Tibial nerve (tissue), 4 donors: ENCODE measurements around the gene ZNF280B. TPM values are rescaled to one million over a fixed set of nuclear protein-coding genes. Genes with fewer than 3 reads are reported as not detected.

Experiments used
- DNase-seq, 2 donors: peaks; one replicate each; pipeline ENCODE4 v3.0.0-alpha.2; 2019; ENCODE audit warnings: low spot score in 2 of 2
- H3K27ac ChIP-seq, 4 donors: fragments of 200-600 bp; sonication (generic) in 3 of 4; one replicate each; pipeline ENCODE4 v1.5.1; 2017 to 2019; ENCODE audit warnings: mild to moderate bottlenecking in 1 of 4
- H3K27me3 ChIP-seq, 2 donors: fragments of 200-600 bp; sonication (generic) in 1 of 2; one replicate each; pipeline versions ENCODE4 v1.5.1 to v1.6.0; 2017 to 2019
- H3K36me3 ChIP-seq, 3 donors: fragments of 200-600 bp; sonication (generic); one replicate each; pipeline ENCODE4 v1.5.1; 2018 to 2019
- H3K4me1 ChIP-seq, 4 donors: fragments of 200-600 bp; sonication (generic) in 3 of 4; one replicate each; pipeline ENCODE4 v1.5.1; 2017 to 2019
- H3K4me3 ChIP-seq, 4 donors: fragments of 200-600 bp; sonication (generic) in 3 of 4; one replicate each; pipeline ENCODE4 v1.5.1; 2017 to 2019; ENCODE audit warnings: mild to moderate bottlenecking in 1 of 4, moderate library complexity in 1 of 4
- H3K9me3 ChIP-seq, 4 donors: fragments of 200-600 bp; sonication (generic) in 3 of 4; one replicate each; pipeline ENCODE4 v1.5.1; 2017 to 2019
- EP300 ChIP-seq, 2 donors: sonication (generic); formaldehyde crosslinking; IDR thresholded peaks; one replicate each; pipeline ENCODE4 v1.6.1; 2017; ENCODE audit warnings: antibody characterized with exemption in 2 of 2, mild to moderate bottlenecking in 1 of 2
- POLR2A ChIP-seq, 2 donors: fragments of 450-650 bp; IDR thresholded peaks; one replicate each; pipeline ENCODE4 v1.6.1; 2017; ENCODE audit warnings: antibody characterized with exemption in 2 of 2, mild to moderate bottlenecking in 2 of 2, moderate library complexity in 2 of 2
- WGBS, 2 donors: methylation state at CpG; one replicate each; pipeline ENCODE4 v1.1.5; 2018; 5-methylcytosine and 5-hydroxymethylcytosine counted together
- total RNA-seq, 4 donors: library from RNA; depleted of rRNA; stranded (reverse); fragments of >200 nt; gene quantifications; one replicate each; pipeline ENCODE4 v1.1.0, GENCODE V29; 2016
- TF ChIP-seq, protein P1 (sequence below), 5 experiments: fragments of 200-600 bp in 3 of 5; fragments of 450-650 bp in 2 of 5; sonication (generic) in 3 of 5; IDR thresholded peaks; one replicate each; pipeline ENCODE4 v1.5.1; 2016 to 2019; ENCODE audit warnings: antibody characterized with exemption in 5 of 5, mild to moderate bottlenecking in 3 of 5, moderate library complexity in 2 of 5

Gene ZNF280B
- total RNA-seq, 4 donors from 2014 or later, result under 0.01 to 0.44 (median 0.30) TPM; not detected in 1

DNA sequence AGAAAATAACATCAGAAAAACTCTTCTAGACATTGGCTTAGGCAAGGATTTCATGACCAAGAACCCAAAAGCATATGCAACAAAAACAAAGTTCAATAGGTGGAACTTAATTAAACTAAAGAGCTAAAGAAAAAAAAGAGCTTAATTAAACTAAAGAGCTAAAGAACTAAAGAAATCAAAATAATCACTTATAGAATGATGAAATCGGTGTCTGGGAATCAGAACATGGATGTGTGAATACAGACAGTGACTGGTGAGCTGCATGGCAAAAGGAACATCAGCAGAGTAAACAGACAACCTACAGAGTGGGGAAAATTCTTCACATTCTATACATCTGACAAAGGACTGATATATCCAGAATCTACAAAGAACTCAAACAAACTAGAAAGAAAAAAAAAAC, 41.4 kb downstream of the ZNF280B start:
- Histone ChIP-seq H3K27ac (no peak overlapping the region), H3K4me3 (no peak overlapping the region), H3K36me3 (no peaks in the 10 kb centered on the region), H3K4me1 (no peaks in the 10 kb centered on the region), H3K27me3 (no peaks in the 10 kb centered on the region), H3K9me3 (peaks cover 0 to 24% (median 0%) of the 10 kb centered on the region in 4 donors)
- TF ChIP-seq EP300 (IDR thresholded peaks at IDR 0.05), result no peak
- TF ChIP-seq, protein P1, sequence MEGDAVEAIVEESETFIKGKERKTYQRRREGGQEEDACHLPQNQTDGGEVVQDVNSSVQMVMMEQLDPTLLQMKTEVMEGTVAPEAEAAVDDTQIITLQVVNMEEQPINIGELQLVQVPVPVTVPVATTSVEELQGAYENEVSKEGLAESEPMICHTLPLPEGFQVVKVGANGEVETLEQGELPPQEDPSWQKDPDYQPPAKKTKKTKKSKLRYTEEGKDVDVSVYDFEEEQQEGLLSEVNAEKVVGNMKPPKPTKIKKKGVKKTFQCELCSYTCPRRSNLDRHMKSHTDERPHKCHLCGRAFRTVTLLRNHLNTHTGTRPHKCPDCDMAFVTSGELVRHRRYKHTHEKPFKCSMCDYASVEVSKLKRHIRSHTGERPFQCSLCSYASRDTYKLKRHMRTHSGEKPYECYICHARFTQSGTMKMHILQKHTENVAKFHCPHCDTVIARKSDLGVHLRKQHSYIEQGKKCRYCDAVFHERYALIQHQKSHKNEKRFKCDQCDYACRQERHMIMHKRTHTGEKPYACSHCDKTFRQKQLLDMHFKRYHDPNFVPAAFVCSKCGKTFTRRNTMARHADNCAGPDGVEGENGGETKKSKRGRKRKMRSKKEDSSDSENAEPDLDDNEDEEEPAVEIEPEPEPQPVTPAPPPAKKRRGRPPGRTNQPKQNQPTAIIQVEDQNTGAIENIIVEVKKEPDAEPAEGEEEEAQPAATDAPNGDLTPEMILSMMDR (IDR thresholded peaks at IDR 0.05), result no peak
- TF ChIP-seq POLR2A (IDR thresholded peaks at IDR 0.05), result no peak
- 76 to 84% methylated on average over 1 of the region's 1 CpG for WGBS, 2 donors
- no peak for DNase-seq

DNA sequence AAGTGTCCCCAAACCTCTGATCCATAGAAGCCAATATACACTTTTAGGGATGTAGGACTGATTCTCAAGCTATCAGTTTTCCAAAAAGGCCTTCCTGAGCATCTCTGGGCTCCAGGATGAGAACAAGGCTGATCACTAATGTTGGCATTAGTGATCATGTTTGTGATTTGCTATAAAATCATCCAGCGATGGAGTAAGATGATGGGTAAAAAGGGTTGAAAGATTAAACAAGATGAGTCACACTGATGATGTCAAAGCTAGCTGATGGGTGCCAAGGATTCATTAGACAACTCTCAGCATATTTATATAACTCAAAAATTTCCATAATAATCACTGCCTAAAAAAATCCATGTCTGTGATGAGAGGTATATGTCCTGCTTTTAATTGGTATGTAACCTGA, 42.8 kb downstream of the ZNF280B start:
- no peak for DNase-seq
- H3K4me3 ChIP-seq, result no peak overlapping the region
- no peak overlapping the region for H3K27ac ChIP-seq
- no peaks in the 10 kb centered on the region for H3K36me3 ChIP-seq
- 65 to 68% methylated on average over 1 of the region's 1 CpG for WGBS, 2 donors
- no peaks in the 10 kb centered on the region for H3K27me3 ChIP-seq
- TF ChIP-seq, protein P1 (IDR thresholded peaks at IDR 0.05), result no peak
- no peak for TF ChIP-seq POLR2A (IDR thresholded peaks at IDR 0.05)
- no peak for TF ChIP-seq EP300 (IDR thresholded peaks at IDR 0.05)
- peaks cover 0 to 24% (median 0%) of the 10 kb centered on the region in 4 donors for H3K9me3 ChIP-seq
- no peaks in the 10 kb centered on the region for H3K4me1 ChIP-seq

DNA sequence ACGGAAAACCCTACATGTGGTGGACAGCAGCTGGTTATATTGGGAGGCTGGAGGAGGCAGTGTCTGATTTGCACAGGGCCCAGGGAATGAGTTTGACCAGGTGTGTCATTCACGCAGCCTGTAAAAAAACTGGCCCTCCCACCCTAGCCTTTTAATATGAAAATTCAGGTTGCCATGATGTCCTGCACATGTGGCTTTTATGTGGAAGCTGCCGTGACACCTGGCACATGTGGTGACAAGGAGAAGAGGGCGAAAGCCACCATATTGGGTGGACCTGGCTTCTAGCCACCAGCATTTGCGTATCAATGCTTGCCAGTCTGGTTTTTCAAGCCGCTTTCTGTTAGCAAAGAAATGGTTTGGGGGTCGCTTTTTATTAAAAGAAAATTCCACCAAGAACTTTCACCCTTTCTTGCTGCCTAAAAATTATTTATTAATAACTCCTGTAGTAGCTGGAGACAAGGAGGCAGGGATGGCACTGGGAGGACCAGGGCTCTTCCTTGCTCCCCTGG, 43.4 kb downstream of the ZNF280B start:
- H3K27ac ChIP-seq, result no peak overlapping the region
- DNase-seq, result no peak
- TF ChIP-seq, protein P1 (IDR thresholded peaks at IDR 0.05), result no peak
- TF ChIP-seq POLR2A (IDR thresholded peaks at IDR 0.05), result no peak
- no peak for TF ChIP-seq EP300 (IDR thresholded peaks at IDR 0.05)
- no peaks in the 10 kb centered on the region for H3K36me3 ChIP-seq
- no peak overlapping the region for H3K4me3 ChIP-seq
- no peaks in the 10 kb centered on the region for H3K4me1 ChIP-seq
- H3K9me3 ChIP-seq, result peaks cover 0 to 26% (median under 1%) of the 10 kb centered on the region in 4 donors
- 80 to 81% methylated on average over 7 of the region's 7 CpGs for WGBS, 2 donors
- no peaks in the 10 kb centered on the region for H3K27me3 ChIP-seq

DNA sequence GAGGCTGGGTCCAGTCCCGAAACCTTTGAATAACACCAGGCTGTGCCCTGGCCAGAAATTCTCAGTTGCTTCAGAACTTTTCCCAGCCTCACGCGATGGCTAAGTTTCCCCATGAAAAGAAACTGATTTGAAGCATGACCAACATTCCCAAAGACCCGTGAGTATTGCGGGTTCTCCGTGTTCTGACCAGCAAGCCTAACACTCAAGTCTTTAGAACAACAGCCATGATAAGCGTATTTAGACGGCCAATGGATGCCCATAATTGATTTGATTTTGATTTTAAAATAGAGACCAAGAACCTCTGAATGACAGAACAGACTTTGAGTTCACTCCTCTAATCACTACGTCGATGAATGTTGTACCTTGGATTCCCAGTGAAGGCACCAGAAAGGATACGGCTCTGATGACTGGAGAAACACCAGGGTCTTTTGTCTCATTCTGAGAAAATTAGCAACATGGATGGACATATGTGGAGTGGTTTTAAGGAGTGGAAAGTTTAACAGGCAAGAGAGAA, 43.9 kb downstream of the ZNF280B start:
- WGBS, 2 donors, result 84 to 87% methylated on average over 11 of the region's 11 CpGs
- H3K27me3 ChIP-seq, result no peaks in the 10 kb centered on the region

More for the DNA sequence above, 43.9 kb downstream of the ZNF280B start:
- Histone ChIP-seq H3K4me1 (no peaks in the 10 kb centered on the region), H3K27ac (no peak overlapping the region), H3K36me3 (no peaks in the 10 kb centered on the region), H3K9me3 (peaks cover 0 to 27% (median 3%) of the 10 kb centered on the region in 4 donors), H3K4me3 (no peak overlapping the region)
- no peak for DNase-seq
- TF ChIP-seq, protein P1 (IDR thresholded peaks at IDR 0.05), result no peak
- TF ChIP-seq EP300 (IDR thresholded peaks at IDR 0.05) (no peak), POLR2A (IDR thresholded peaks at IDR 0.05) (no peak)
